HepG2 (cell line): ENCODE measurements around the gene TMEM87A. TPM values are rescaled to one million over a fixed set of nuclear protein-coding genes. Genes with fewer than 3 reads are reported as not detected.

Experiments used
- CREB1 ChIP-seq, 2 experiments: fragments of 450-650 bp in 1 of 2; IDR thresholded peaks; 2 replicates each; pipeline ENCODE4 v1.6.1; 2016 to 2017; ENCODE audit warnings: control low read depth in 1 of 2, mild to moderate bottlenecking in 1 of 2, missing compliant biosample characterization in 1 of 2, missing genetic modification characterization in 1 of 2
- CREB3 ChIP-seq: sonication (generic); formaldehyde crosslinking; IDR thresholded peaks from 2 replicates; pipeline ENCODE4 v1.5.0; 2020; ENCODE audit warnings: missing genetic modification reagents
- FOSL1 ChIP-seq: sonication (generic); formaldehyde crosslinking; IDR thresholded peaks from 2 replicates; pipeline ENCODE4 v1.9.0; 2021; ENCODE audit warnings: missing genetic modification reagents, borderline replicate concordance
- HOXA7 ChIP-seq: sonication (generic); formaldehyde crosslinking; IDR thresholded peaks from 2 replicates; pipeline ENCODE4 v1.8.1; 2022; ENCODE audit warnings: mild to moderate bottlenecking, missing genetic modification reagents, moderate library complexity
- ISL2 ChIP-seq: sonication (generic); formaldehyde crosslinking; IDR thresholded peaks from 2 replicates; pipeline ENCODE4 v1.5.0; 2020; ENCODE audit warnings: missing genetic modification reagents
- KAT8 ChIP-seq: IDR thresholded peaks from 2 replicates; pipeline ENCODE4 v1.6.1; 2016; ENCODE audit warnings: missing genetic modification reagents, missing compliant biosample characterization
- REL ChIP-seq: sonication (generic); formaldehyde crosslinking; conservative IDR thresholded peaks from 2 replicates; pipeline ENCODE4 v1.8.0; 2022; ENCODE audit warnings: mild to moderate bottlenecking, missing genetic modification reagents, moderate library complexity
- TSC22D2 ChIP-seq: sonication (generic); formaldehyde crosslinking; IDR thresholded peaks from 2 replicates; pipeline ENCODE4 v1.5.1; 2020; ENCODE audit warnings: missing genetic modification reagents, mild to moderate bottlenecking, borderline replicate concordance
- ZBTB7B ChIP-seq: sonication (generic); formaldehyde crosslinking; IDR thresholded peaks from 2 replicates; pipeline ENCODE4 v1.4.0; 2020; ENCODE audit warnings: missing genetic modification reagents
- ZFP36 ChIP-seq: fragments of 150-350 bp; IDR thresholded peaks from 2 replicates; pipeline ENCODE4 v1.6.1; 2018; ENCODE audit warnings: borderline replicate concordance, low read length, low read depth; ENCODE audit not compliant: partially characterized antibody
- ZNF138 ChIP-seq: sonication (generic); formaldehyde crosslinking; IDR thresholded peaks from 2 replicates; pipeline ENCODE4 v1.5.0; 2020; ENCODE audit warnings: mild to moderate bottlenecking, low read depth, missing genetic modification reagents
- ZNF232 ChIP-seq: sonication (generic); formaldehyde crosslinking; IDR thresholded peaks from 2 replicates; pipeline ENCODE4 v1.4.0; 2020; ENCODE audit warnings: missing genetic modification reagents, borderline replicate concordance
- ZNF431 ChIP-seq: sonication (generic); formaldehyde crosslinking; IDR thresholded peaks from 2 replicates; pipeline ENCODE4 v1.9.0; 2022; ENCODE audit warnings: missing genetic modification reagents, low read depth, mild to moderate bottlenecking, borderline replicate concordance
- ZNF703 ChIP-seq: sonication (generic); formaldehyde crosslinking; IDR thresholded peaks from 2 replicates; pipeline ENCODE4 v1.5.1; 2020; ENCODE audit warnings: missing genetic modification reagents, mild to moderate bottlenecking, moderate library complexity, borderline replicate concordance
- ZNF761 ChIP-seq: sonication (generic); formaldehyde crosslinking; conservative IDR thresholded peaks from 2 replicates; pipeline ENCODE4 v1.4.0; 2020; ENCODE audit warnings: mild to moderate bottlenecking, missing genetic modification reagents
- ZNF770 ChIP-seq: sonication (generic); formaldehyde crosslinking; IDR thresholded peaks from 2 replicates; pipeline ENCODE4 v1.5.0; 2020; ENCODE audit warnings: mild to moderate bottlenecking, missing genetic modification reagents
- ZNF850 ChIP-seq: sonication (generic); formaldehyde crosslinking; conservative IDR thresholded peaks from 2 replicates; pipeline ENCODE4 v1.9.0; 2021; ENCODE audit warnings: mild to moderate bottlenecking, missing genetic modification reagents
- polyA plus RNA-seq, 8 experiments: library from polyadenylated mRNA; depleted of rRNA in 3 of 8; stranded (reverse) in 7 of 8; unstranded in 1 of 8; fragments of >200 nt; fragmentation: Illumina TruSeq in 4 of 8; extraction: Trizol in 4 of 8; gene quantifications; 2 replicates each; pipeline versions ENCODE4 v1.2.1 to v1.2.3, GENCODE V29; 2011 to 2016; ENCODE audit warnings: low read depth in 4 of 8, missing spikeins in 1 of 8, mixed read lengths in 1 of 8; ENCODE audit not compliant: insufficient read depth in 1 of 8
- total RNA-seq, 5 experiments: library from RNA; depleted of rRNA; stranded (reverse); fragments of >200 nt; fragmentation: Illumina TruSeq; extraction: Trizol; gene quantifications; 2 replicates each; pipeline ENCODE4 v1.2.3, GENCODE V29; 2016; ENCODE audit warnings: low read depth in 1 of 5
- TF ChIP-seq, protein P1 (sequence below): sonication (generic); formaldehyde crosslinking; IDR thresholded peaks from 2 replicates; pipeline ENCODE4 v1.4.0; 2020; ENCODE audit warnings: missing genetic modification reagents
- TF ChIP-seq, protein P2 (sequence below): sonication (generic); formaldehyde crosslinking; IDR thresholded peaks from 2 replicates; pipeline ENCODE4 v1.9.0; 2022; ENCODE audit warnings: missing genetic modification reagents, mild to moderate bottlenecking, borderline replicate concordance

Gene TMEM87A
- total and polyA plus RNA-seq, 2 of the 13 experiments (the other 11 are each of a cell fraction or from before 2014, with no cell fraction given): 20.2 to 42.8 TPM

DNA sequence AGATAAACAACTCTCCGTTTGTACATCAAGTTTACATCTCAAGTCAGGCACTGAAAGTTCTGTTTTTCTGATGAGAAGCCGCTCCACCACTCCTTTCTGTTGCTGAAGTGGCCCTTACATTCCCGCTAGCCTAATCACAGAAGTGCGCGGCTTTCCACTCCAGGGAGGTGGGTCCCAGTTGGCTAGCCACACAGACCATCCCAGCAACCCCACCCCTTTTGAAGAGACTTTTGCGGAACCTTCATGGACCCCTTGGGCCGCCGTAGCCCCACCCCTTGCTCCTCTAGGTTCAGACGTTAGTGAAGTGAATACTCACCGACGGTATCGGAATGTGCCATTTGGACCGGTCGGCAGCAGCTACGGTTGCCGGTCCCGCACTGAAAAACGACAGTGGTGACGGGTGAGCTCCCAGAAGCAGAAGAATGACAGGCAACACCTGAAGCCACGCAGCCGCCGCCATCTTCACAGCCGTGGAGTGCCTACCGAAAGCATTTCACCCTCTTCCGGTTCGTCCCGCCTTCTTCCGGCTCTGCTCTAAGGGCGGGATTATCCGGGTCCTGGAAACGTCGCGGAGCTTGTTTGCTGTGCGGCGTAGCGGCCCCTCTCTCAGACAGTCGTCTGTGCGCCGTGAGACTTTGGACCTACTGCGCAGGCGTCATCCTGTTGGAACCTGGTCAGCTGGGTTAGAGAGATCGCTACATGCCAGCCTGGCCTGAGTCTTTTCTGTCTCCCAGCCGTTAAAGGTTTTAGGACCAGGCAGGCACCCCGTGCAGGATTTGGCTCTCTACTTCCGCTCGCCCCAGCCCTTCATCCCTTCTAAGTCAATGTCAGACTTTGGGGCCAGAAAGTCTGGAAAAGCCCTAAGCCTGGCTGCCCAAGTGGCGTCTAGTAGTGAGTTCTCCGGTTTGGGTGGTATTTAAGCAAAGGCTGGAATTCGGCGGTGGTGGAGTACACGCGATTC lies at the start of gene TMEM87A, which contains the start of gene GANC (continued):
- TF ChIP-seq, protein P1, sequence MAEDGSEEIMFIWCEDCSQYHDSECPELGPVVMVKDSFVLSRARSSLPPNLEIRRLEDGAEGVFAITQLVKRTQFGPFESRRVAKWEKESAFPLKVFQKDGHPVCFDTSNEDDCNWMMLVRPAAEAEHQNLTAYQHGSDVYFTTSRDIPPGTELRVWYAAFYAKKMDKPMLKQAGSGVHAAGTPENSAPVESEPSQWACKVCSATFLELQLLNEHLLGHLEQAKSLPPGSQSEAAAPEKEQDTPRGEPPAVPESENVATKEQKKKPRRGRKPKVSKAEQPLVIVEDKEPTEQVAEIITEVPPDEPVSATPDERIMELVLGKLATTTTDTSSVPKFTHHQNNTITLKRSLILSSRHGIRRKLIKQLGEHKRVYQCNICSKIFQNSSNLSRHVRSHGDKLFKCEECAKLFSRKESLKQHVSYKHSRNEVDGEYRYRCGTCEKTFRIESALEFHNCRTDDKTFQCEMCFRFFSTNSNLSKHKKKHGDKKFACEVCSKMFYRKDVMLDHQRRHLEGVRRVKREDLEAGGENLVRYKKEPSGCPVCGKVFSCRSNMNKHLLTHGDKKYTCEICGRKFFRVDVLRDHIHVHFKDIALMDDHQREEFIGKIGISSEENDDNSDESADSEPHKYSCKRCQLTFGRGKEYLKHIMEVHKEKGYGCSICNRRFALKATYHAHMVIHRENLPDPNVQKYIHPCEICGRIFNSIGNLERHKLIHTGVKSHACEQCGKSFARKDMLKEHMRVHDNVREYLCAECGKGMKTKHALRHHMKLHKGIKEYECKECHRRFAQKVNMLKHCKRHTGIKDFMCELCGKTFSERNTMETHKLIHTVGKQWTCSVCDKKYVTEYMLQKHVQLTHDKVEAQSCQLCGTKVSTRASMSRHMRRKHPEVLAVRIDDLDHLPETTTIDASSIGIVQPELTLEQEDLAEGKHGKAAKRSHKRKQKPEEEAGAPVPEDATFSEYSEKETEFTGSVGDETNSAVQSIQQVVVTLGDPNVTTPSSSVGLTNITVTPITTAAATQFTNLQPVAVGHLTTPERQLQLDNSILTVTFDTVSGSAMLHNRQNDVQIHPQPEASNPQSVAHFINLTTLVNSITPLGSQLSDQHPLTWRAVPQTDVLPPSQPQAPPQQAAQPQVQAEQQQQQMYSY (CRISPR knock-in tag): no peak
- TF ChIP-seq ZNF431 (CRISPR knock-in tag): no peak; the same call in 1 of the 2 replicates
- no peak for TF ChIP-seq HOXA7 (CRISPR knock-in tag)
- TF ChIP-seq ZNF703 (CRISPR knock-in tag): no peak; the same call in 1 of the 2 replicates
- TF ChIP-seq CREB1 (IDR thresholded peaks at IDR 0.05): peak; percentile 69
- TF ChIP-seq CREB1 (CRISPR knock-in tag; IDR thresholded peaks at IDR 0.05): peak; percentile 81
- no peak for TF ChIP-seq ZNF770 (CRISPR knock-in tag)
- TF ChIP-seq KAT8: peak; percentile 96
- TF ChIP-seq ISL2: peak; percentile 49
- no peak for TF ChIP-seq ZNF850 (CRISPR knock-in tag)
- TF ChIP-seq ZNF761: peak; percentile 84; the same call in 1 of the 2 replicates
- TF ChIP-seq REL (CRISPR knock-in tag): no peak
- TF ChIP-seq ZFP36: no peak
- peak; percentile 51; the same call in 1 of the 2 replicates for TF ChIP-seq ZBTB7B (CRISPR knock-in tag)
- peak; percentile 79; the same call in 1 of the 2 replicates for TF ChIP-seq ZNF138 (CRISPR knock-in tag)
- no peak; the same call in 1 of the 2 replicates for TF ChIP-seq ZNF232 (CRISPR knock-in tag)
- no peak for TF ChIP-seq TSC22D2
- TF ChIP-seq CREB3: no peak
- TF ChIP-seq, protein P2, sequence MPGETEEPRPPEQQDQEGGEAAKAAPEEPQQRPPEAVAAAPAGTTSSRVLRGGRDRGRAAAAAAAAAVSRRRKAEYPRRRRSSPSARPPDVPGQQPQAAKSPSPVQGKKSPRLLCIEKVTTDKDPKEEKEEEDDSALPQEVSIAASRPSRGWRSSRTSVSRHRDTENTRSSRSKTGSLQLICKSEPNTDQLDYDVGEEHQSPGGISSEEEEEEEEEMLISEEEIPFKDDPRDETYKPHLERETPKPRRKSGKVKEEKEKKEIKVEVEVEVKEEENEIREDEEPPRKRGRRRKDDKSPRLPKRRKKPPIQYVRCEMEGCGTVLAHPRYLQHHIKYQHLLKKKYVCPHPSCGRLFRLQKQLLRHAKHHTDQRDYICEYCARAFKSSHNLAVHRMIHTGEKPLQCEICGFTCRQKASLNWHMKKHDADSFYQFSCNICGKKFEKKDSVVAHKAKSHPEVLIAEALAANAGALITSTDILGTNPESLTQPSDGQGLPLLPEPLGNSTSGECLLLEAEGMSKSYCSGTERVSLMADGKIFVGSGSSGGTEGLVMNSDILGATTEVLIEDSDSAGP (CRISPR knock-in tag): peak; percentile 41; the same call in 1 of the 2 replicates
- TF ChIP-seq FOSL1 (CRISPR knock-in tag): no peak
